NCI-H524 treated with DMSO at 0.1 percent for 48 hours (cell line): ENCODE measurements around the gene THAP7.

Experiments used
- DNase-seq: peaks from one replicate; lab custom pipeline; 2025; lab: John Stamatoyannopoulos, UW

The THAP7 gene

DNA sequence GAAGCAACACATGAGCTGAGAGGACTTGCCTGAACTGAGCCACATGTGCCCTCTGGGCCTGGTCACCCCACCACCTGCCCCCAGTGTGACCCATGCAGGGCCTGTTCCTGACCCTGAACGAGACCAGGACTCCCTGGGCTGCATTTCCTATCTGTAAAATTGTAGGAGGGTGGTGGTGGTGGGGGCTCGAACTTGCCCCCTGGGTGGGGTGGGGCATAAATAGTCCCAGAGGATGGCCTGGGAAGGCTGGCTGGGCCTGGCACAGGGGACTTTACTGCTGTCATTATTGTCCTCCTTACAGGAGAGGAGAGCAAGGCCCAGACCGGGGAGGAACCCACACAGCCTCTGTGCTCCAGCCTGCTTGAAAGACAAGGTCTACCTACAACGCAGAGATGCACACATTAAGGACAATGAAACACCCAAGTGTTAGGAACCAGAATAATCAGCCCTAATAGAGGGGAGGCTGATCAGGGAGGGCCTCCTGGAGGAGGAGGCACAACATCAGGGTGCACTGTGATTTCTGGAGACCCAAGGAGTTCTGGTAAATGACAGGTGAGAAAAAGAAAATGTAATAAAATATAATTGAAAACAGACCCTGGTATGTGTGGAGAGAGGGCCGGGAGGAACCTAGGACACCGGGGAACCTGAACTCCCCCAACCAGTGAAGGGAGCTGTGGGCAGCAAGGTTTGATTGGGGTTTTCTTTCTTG, 37.7 kb downstream of the THAP7 start:
- DNase-seq, result no peak

DNA sequence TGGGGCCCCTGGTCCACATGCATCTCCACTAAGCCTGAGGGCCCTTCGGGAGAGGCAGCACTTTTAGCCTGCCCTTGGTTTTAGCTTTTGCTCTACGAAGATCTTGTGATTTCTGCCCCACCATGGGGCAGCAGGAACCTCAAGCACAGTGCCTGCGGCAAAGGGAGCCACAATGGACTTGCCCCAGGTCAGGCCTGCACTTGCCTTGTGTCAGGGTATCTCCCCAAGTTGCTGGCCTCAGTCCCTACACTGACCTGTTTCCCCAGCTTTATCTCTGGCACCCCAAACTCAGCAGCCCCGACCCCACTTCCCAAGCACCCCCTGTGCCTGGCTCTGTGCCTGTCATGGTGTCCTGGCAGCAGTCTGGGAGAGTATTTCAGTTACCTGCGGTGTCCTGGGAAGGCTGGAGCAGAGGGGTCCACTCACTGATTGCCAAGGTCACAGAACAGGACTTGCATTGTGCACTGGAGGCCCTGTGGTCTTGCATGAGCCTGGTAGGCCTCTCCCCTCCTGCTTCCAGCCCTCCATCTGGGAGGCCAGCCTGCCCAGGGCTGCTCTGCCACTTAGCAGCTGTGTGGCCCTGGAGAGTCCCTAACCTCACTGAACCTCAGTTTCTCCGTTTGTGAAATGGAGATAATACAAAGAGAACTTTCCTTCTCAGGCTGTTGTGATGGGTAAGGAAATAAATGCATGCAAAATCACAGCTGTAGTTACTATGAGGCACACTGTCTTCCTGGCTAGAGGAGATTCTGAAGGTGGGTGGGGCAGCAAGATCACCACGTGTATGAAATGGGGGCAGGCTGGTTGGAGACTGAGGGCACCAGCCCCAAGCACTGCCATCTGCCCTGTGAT, 38.5 kb downstream of the THAP7 start:
- no peak for DNase-seq

DNA sequence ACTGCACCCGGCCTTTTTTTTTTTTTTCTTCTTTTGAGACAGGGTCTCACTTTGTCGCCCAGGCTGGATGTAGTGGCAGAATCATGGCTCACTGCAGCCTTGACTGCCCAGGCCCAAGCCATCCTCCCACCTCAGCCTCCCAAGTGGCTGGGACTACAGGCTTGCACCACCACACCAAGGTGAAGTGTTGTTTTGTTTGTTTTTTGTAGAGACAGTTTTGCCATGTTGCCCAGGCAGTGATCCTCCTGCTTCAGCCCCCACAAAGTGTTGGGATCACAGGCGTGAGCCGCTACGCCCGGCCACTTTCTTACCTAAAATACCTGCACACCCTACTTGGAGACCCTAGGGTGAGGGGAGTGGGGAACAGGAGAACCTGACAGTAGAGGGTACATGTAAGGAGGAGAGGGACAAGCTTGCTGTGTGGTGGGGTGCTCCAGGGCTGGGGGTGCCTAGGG, 39.4 kb downstream of the THAP7 start:
- DNase-seq, result no peak

DNA sequence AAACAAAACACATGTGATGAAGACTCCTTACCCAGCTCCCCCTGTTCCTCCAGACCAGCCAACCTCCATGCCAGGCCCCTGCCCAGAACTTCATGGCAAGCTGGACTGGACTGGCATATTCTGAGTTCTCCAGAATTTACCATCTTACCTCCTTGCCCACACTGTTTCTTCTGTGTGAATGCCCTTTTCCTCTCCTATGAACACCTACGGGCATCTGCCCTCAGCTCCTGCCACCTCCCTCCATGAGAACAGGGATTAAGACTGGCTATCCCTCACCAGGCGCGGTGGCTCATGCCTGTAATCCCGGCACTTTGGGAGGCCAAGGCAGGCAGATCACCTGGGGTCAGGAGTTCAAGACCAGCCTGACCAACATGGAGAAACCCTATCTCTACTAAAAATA, 41.3 kb downstream of the THAP7 start:
- DNase-seq, result no peak

DNA sequence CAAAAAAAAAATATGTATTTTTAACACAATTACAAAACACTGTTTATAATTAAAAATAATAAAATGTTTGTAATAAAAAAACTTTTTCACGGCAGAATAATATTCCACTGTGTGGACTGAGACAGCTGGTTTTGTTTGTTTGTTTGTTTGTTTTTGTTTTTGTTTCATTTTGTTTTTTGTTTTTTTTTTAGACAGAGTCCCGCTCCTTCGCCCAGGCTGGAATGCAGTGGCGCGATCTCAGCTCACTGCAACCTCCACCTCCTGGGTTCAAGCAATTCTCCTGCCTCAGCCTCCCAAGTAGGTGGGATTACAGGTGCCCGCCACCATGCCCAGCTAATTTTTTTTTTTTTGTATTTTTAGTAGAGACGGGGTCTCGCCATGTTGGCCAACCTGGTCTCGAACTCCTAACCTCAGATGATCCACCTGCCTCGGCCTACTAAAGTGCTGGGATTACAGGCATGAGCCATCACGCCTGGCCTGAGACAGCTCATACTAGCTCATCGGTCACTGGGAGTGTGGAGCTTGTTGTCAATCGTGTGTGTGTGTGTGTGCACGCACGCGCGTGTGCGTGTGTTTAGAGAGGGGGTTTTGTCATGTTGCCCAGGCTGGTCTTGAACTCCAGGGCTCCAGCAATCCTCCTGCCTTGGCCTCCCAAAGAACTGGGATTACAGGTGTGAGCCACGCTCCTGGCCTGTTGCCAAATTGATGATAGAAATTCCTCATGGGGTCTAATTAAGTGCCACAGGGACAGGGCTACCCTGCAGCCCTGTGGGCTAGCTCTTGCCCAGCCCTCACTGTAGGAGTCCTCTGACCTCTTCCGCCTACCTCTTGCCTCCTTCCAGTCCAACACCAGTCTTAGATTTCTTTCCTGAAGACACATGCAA, 42.1 kb downstream of the THAP7 start:
- DNase-seq, result no peak

GRCh38 chr22:20957683-20958431, 44.1 kb downstream of the THAP7 start:
- no peak for DNase-seq

- DNase-seq, result no peak
Observed at GRCh38 chr22:20957102-20957682, 44.7 kb downstream of the THAP7 start.

- DNase-seq, result no peak
Observed at GRCh38 chr22:20956258-20957101, 45.4 kb downstream of the THAP7 start.

DNA sequence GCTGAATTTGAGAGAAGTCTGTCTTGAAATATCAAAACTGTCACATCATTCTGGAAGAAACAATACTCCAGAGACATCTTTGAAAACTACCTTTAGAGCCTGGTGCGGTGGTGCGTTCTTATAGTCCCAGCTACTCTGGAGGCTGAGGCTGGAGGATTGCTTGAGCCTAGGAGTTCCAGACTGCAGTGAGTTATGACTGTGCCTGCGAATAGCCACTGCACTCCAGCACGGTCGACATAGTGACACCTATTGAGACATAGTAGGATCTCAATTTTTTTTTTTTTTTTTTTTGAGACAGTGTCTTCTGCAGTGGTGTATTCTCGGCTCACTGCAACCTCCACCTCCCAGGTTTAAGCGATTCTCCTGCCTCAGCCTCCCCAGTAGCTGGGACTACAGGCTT, 46.4 kb downstream of the THAP7 start:
- DNase-seq, result no peak

DNA sequence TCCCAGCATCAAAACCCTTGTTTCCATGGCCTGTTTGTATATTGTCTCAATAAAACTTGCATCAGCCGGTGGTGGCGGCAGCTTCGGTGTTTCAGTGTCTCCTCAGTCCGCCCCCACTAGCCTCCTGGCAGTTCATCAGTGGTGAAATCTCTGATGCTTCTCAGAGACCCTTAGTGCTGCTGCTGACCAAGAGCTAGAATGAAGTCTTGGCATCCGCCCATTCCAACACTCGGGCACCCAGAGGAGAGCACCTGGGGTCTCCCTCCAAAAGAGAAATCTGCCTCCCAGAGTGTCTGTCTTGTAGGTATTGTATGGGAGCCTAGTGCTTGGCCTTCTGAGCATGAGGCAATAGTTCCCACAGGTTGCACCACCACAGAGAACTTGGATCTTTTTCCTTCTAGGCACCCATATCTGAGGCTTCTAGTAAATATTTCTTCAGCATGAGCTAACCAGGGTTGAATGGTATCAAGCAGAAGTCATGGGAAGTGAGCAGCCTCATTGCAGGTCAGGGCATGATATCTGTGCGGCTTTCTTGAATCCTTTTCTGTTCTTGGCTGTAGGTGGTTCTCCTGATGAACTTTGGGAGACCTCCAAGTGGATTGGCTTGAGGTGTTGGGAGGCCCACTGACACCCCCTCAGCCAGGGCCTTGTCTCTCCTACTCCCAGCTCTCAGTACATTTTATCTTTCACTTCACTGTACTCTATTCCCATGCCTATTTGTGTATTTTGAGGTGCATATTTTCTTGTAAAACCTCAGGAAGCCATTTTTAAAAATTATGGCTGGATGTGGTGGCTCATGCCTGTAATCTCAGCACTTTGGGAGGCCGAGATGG, 48.0 kb downstream of the THAP7 start:
- no peak for DNase-seq

GRCh38 chr22:20953342-20953608, 48.6 kb downstream of the THAP7 start:
- no peak for DNase-seq

DNA sequence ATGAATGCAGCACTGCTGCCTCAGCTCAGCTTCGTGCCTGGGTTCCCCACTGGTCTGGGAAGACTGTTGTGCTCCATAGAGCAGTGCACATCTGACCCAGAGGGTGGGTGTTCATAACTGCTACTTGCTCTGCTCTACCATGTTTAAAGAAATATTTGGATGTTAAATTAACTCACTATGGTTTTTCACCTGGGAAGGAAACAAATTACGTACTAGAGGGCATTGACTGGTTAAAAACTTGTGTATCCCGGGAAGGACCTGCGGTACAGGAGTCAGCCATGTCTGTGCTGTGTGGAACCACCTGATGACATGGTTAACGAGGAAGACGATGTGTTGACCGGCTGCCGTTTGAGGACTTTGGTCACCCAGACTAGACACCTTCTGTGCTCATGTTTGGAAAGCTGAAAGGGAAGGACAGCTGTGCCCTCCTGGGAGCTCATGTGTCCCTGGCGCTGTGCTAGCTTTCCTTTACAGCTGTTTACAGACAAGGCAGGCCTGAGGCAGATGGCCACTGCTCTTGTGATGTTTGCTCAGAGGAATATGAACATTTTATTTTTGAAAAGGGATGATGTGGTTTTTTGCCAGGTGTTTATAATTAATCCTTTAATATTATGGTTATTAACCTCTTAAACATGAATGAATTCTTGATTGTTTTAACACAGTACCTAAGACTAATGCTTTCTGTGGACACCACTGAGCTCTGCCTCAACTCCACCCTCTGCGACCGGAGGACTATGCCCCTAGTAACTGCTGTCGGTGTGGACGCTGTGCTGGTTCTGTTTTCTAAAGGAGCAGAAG, 49.2 kb downstream of the THAP7 start:
- DNase-seq, result peak; percentile 66

- no peak for DNase-seq
Observed at GRCh38 chr22:20951932-20952380, 50.0 kb downstream of the THAP7 start.

DNA sequence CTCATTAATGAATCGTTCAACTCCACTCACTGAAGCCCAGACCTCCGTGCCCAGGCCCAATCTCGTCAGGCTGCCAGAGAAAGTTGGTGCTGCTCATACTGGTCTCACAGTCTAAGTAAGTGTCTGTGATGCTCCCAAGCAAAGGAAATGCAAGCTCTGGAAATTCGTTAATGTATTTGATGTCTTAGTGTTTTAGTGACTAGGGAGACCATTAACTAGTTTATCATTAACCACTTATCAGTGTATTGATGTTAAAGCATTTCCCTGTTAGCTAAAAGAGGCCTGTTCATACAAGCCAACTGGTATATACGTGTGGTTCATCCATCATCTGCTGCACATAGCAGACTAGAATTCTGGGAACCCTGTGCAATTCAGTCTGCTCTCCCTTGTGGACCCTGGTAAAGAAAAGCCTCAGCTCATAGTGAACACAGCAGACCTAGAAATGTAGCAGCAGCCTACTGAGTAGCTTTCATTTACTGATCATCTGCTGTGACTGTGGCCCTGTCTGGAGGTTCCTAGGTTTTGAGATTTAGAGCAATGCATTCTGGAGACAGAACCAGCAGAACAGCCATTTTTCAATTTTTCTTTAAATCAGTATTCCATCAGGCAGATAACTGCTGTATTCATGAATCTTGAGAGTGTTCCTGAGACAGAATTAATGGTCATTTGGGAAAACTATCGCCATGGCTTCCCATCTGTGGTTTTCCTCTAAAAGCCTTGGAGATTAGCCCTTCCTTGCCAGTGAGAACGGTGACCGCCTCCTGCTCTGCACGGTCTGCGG, 50.6 kb downstream of the THAP7 start:
- no peak for DNase-seq

DNA sequence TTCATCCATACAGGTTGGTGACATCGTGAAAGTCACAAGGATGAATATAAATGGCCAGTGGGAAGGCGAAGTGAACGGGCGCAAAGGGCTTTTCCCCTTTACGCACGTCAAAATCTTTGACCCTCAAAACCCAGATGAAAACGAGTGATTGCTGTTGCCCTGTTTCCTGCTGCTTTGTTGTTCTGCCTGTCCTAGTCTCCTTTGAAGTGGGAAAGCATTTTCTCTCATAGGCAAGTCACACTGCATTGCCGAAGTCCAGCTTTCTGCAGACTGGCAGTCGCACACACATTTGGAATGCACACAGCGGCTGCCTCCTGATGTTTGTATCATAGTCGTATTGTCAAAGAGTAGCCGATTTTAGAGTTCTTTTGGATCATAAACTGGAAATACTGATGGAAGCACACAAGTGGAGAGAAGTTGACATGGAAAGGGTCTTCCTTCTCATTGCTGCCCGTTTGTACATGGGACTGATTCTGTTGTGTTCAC, 52.2 kb downstream of the THAP7 start:
- no peak for DNase-seq
